Measurements from ENCODE around the gene STK10.
"Not testable (repeated sequence)": the region's sequence is repeated elsewhere in the genome, so short reads cannot be mapped to it uniquely, and the experiment has no call there.

STK10 gene

DNA sequence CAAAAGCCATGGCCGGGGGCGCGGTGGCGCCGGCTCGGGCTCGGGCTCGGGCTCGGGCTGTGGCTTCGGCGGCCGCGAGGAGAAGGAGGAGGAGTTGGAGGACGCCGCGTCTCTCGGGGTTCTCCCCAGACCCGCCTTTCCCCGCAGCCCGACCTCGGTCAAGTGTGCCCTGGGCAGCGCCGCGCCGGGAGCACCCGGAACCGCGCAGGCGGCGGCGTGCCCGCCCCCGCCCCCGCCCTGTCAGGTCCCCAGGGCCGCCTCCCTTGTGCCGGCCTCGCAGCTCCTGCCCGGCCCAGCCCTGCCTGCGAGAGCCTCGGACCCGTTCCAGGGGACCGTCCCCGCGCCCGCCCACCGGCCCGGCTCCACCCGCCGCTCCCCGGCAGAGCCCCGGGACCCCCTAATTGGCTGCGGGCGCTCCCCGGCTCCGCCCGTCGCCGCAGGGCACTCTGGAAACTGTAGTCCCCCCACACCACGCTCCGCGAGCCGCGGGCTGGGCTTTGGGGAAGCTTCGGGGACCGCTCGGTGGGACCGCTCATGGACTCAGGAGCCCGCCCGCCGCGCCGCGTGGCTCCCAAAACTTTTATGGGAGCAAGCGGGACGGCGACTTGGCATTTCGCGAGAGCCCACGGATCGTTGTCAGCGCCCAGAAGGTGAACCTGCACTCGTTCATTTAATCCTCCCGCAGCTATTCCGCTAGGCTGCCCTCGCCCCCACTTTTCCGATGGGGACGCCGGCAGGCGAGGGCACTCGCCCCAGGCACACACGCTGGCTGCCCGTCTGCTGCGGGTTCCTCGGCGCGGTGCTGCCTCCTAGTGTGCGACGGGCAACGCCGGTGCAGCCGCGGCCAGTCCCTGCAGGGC, at the start of gene STK10:
TSS of gene STK10 (minus strand) at position 192 of the 860 bp plus-strand sequence. CDS start at position 10, 182 bp downstream.
- DNase-seq = peak; percentile 92

DNA sequence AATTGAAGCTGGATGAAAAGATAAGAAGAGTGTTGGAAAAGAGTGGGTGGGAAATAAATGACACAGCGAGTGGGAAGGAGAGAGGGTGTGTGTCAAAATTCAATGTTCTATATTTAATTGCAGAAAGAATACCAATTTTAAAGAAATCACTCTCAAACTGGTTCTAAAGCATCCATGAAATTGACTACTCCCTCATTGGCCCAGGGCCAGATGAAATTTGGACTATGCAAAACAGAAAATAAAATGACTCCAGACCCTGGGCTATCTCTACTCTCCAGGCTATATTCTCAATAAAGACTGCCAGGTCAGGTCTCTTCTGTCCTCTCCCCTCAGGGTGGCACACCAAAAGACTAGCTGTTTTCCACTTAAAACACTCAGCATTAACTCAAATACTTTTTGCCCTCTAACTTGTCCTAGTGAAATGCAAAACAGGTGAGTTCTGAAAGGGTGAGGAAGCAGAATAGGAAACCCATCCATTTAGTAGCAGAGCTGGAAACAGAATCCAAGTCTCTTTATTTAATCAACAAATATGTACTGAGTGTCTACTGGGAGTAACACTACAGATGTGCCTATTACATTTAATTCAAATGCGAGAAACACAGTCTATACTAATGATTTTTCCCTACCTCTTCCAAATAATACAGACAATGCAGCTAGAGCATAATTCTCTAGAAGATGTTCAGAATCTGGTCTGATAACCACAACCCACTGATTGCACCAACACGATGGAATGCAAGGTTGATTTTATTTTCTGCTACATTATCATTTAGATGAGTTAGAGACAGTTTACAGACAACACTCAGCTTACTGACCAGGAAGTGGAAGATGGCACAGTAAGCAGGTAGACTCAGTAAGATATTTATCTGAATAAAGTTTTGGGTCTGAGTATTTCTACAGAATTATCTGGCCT, 48.1 kb upstream of the STK10 start:
- no peak for DNase-seq

DNA sequence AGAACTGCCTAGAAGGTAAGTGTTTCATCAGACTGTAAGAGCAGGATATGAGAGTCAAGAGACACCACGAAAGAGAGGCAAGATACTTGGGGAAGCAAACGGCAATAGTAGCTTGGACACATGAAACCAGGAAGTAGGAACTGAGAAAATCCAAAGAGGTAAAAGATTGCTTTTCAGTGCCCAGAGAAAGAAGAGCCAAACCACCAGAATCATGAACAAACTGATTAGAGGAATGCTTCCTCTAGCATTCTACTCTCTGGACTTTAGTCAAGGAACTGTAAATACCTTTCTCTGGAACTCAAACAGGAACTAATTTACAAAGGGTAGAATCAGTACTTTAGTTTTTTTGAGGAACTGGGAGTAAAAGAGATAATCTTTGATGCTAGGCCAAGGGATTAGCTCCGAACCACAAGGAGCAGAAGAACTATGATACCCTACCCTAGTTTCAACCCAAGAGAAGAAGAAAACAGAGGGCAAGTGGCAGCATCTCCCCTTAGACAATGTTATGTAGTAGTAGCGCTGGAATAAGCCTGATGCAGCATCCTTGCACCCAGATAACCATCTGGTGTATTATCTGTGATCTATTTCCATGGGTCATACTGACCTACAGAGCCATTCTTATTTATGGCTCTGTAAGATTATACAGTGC, 47.2 kb upstream of the STK10 start:
- no peak for DNase-seq

DNA sequence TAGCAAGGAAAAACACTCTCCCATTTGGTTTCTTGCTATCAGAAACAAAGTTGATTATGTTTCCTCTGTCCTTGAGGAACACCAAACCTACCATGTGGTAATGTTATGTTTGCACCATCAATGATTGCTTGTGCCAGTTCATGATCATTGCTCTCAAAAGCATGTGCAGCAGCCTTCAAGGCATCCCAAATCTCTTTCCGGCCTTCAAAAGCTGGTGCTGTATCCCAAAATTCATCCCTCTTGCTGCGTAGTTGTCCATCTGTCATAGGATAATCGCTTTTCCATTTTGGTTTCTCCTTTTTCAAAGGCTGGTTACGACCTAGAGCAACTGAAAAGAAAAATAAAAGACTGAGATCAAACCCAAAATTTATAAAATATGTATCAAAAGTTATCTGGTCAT, 46.0 kb upstream of the STK10 start:
- DNase-seq = no peak

DNA sequence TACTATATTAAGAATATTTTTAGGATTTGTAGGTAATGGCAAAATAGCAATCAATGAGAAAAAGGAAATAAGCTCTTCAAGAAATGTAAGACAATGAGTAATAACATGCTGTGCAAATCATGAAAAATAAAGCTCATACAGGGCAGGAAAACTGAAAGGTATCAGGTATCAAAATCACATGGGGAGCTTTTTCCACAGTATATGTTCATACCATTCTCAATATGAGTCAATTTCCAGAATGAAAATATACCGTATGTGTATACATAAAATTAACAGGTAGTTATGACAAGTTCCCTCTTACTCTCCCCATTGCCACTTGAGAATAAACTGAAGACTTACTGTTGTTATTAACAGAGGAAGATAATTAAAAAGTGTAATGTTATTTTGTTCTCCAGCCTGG, 41.9 kb upstream of the STK10 start:
- no peak for DNase-seq

DNA sequence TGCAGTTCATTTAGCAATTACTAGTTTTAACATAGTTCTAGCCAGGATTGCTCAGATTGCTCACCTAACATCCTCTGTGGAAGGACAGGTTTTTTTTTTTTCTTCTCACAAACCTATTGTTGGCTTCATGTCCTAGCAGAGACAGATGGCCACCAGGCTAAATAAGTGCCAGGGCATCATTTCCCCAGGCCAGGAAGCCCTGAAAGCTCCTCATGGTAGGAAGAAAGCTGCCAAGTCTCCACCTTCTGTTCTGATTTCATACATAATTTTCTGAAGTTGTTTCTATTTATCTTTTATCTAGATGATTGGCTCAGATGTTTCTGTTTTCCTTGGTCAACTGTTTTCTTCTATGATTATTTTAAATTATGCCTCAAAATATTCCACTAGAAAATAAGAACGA, 37.0 kb upstream of the STK10 start:
- no peak for DNase-seq

DNA sequence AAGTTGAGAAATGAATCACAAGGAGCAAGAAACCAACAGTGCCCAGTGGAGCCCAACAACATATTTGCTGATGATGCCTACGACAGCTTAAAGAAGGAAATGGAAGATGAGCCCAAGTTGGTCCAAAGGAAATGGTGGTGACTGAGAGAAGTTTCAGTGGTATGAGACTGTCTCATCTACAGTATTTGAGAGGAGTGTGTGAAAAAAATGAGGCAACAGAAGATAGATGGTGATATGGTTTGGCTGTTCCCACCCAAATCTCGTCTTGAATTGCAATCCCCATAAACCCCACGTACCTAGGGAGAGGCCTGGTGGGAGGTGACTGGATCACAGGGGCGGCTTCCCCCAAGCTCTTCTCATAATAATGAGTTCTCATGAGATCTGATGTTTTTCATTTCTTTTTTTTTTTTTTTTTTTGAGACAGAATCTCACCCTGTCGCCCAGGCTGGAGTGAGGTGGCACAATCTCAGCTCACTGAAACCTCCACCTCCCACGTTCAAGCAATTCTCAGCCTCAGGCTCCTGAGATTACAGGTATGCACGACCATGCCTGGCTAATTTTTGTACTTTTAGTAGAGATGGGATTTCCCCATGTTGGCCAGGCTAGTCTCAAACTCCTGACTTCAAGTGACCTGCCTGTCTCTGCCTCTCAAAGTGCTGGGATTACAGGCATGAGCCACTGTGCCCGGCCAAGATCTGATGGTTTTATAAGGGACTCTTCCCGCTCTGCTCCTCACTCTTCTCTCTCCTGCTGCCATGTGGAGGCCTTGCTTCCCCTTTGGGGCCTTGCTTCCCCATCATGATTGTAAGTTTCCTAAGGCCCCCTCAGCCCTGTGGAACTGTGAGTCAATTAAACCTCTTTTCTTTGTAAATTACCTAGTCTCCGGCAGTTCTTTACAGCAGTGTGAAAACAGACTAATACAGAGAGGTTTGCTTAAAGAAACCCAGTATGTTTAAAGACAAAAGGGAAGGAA, 36.2 kb upstream of the STK10 start:
- peak; percentile 79 for DNase-seq

DNA sequence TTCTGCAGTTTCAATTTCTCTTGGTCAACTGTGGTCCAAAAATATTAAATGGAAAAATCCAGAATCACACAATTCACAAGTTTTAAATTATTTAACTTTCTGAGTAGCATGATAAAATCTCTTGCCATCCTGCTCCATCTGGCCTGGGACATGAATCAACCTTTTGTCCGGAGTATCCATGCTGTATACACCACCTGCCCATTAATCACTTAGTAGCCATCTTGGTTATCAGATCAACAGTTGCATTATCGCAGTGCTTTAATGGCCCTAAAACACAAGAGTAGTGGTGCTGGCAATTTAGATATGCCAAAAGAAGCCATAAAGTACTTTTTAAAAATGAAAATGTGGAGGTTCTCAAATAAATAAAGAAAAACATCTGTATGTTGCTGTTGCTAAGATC, 31.3 kb upstream of the STK10 start:
- DNase-seq = no peak

DNA sequence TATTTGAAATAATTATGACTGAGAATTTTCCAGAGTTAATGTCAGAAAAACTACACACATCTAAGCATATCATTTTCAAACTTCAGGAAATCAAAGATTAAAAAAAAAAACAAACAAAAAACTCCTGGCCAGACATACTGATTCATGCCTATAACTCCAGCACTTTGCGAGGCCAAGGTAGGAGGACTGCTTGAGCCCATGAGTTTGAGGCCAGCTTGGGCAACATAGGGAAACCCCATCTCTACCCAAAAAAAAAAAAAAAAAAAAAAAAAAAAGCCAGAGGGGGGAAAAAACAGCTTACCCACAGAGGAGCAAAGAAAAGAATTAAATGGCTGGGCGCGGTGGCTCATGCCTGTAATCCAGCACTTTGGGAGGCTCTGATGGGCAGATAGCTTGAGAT, 28.3 kb upstream of the STK10 start:
- DNase-seq = no peak

DNA sequence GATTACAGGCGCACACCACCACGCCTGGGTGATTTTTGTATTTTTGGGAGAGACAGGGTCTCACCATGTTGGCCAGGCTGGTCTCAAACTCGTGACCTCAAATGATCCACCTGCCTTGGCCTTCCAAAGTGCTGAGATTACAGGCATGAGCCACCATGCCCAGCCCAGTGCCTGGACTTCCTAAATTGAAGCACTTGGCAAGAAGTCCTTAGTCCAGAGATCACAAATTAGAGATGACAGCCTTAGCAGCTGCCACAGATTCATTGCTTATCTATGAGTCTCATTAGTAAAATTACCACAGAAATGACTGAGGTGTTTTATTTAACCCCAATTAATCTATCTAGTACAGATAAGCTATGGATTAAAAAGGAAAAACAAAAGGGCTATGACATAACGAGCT, 25.1 kb upstream of the STK10 start:
- no peak for DNase-seq

DNA sequence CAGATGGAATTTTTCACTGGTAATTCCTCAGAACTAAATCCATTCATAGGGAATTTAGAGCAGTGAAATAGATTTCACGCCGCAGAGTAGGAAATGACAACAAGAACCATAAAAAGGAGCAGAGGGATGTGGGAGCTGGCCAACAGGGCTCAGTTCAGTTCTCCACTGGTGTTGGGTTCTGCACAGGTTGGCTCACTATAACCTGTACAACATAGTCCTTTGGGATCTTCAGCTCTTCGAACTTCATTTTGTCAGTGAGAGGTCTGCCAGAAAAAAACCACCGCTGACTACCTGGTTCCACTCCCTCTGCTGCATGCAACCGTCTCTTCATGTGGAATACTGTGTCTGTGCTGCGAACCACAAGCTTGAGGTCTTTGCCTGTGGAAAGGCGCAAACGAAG, 23.7 kb upstream of the STK10 start:
- no peak for DNase-seq

DNA sequence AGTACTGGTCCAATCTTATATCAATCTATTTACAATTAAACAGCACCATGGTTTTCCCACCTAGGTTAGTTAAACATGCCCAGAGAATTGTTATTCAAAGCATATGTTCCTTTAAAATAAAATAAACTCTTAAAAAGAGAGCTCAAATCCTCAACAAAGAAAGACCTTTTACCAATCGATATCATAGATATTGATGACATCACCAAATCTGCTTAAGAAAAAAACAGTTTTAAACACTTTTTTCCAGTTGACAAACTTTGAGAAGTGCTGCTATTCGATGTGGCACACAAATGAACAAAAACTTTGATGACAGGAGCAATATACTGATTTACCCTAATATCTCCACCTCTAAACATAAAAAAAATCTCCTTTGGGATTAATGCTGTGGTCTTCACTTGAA, 21.7 kb upstream of the STK10 start:
- DNase-seq = no peak

DNA sequence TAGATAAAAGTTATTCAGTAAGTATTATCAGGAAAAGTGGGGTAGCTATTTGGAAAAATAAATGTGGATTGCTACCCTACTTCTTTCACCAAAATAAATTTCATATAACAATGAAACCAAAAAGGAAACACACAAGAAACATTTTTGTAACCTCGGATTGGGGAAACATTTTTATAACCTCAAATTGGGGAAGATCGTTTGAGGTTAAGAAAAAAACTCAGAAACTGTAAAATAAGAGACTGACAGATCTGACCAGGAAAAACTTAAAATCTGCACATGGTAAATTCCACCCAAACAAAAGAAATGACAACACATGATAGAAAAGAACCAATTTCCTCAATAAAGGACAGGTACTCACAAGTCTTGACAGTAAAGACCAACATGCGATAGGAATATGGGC, 19.5 kb upstream of the STK10 start:
- DNase-seq = no peak

DNA sequence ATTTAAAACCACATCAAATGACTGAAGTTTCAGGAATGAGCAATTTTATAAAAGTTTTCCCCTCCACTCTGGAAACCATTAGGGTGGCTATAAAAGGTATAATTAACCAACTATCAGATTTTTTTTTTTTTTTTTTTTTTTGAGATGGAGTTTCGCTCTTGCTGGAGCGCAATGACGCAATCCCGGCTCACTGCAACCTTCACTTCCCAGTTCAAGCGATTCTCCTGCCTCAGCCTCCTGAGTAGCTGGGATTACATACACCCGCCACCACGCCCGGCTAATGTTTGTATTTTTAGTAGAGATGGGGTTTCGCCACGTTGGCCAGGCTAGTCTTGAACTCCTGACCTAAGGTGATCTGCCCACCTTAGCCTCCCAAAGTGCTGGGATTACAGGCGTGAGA, 18.0 kb upstream of the STK10 start:
- not testable (repeated sequence) for DNase-seq

DNA sequence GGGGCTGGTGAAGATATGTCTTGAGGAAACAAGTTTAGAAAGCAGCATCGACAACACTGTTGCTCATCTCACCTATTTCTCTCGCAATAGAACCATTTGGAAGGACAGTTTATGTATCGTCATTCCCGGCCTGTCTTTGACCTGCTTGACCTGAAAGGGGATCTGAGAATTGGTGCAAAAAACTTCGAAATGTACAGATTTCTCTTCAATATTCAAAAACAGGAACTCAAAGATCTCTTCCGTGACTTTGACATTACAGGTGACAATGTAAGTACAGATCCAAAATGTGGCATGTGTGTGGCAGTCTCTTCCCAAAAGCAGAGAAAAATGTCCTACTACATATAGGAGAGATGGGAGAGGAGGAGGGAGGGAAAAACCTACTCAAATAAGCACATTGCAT, 12.5 kb upstream of the STK10 start:
- DNase-seq = no peak

DNA sequence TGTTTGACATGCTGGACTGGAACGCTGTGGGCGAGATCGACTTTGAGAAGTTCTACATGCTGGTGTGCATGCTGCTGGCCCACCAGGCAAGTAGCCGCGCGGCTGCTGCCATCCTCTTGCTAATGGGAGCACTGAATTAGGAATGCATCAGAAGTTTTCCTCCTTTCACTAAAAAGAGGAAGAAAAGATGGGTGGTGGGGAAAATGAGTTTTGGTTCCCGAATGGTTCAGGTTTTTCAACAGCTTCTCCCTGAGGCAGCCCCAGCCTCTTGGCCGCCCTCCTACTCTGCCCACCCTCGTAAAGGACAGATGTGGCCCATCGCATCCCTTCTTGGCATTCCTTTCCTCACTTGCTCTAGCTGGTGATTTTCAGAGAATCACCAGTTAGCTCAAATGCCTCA, 11.4 kb upstream of the STK10 start:
- no peak for DNase-seq

DNA sequence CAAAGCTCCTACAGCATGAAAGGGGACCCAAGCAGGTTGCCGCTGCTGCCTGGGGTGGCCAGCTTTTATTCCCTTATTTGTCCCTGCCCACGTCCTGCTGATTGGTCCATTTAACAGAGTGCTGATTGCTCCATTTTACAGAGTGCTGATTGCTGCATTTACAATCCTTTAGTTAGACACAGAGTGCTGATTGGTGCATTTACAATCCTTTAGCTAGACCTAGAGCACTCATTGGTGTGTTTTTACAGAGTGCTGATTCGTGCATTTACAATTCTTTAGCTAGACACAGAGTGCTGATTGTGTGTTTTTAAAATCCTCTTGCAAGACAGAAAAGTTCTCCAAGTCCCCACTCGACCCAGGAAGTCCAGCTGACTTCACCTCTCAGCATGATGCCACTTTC, 9.8 kb upstream of the STK10 start:
- not testable (repeated sequence) for DNase-seq

DNA sequence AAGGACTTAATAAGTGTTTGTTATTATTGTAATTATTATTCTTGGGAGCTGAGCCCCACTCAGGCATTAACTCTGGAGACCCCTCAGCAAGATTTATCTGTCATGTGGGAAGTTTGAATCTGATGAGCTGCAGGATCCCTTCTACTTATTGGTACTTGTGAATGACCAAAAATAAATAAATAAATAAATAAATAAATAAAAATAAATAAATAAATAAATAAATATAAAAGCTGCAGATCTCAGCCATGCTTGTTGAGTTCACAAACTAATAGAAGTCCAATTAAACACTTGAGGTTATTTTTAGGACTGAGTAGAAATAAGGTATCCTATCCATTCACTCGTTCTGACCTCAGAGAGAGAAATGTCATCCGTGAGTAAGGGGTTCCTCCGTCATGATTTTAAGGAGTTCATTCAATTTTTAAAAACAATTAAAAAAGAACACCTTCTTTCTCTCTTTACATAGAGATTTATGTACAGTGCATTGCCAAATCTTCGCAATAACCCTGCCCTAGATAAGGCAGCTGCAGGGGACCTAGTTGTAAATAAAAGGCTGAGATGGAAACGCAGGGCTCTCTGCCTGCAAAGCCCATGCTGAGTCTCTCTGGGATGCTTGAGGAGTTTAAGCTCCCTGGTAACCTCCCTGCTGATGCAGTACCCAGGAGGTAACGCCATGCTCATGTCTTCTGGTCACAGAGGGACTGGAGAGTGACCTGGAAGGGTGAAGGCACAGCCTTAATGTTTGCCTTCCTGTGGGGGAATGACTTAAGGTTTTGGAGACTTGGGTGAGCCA, 7.2 kb upstream of the STK10 start:
- no peak for DNase-seq

DNA sequence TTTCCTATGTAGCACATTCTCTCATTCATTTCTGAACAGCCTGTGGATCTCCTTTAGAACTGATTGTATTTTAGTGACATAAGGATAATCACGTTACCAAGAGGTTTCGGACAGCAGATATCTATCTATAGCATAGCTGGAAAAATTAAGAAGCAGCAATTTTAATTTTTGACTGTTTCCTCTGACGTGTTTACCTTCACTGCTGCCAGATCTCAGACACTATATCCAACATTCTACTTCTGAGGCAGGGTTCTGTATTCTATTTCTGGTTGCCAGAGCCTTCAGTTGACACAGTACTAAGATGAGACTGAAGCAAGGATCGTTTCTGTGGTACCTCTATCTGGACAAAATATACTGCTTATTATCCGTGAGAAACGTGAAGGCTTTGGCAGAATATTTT, 5.8 kb upstream of the STK10 start, which contains the start of gene EFCAB9:
TSS of gene EFCAB9 (plus strand) at position 301 of the 400 bp plus-strand sequence. CDS start at position 302, 1 bp downstream.
- DNase-seq = no peak

DNA sequence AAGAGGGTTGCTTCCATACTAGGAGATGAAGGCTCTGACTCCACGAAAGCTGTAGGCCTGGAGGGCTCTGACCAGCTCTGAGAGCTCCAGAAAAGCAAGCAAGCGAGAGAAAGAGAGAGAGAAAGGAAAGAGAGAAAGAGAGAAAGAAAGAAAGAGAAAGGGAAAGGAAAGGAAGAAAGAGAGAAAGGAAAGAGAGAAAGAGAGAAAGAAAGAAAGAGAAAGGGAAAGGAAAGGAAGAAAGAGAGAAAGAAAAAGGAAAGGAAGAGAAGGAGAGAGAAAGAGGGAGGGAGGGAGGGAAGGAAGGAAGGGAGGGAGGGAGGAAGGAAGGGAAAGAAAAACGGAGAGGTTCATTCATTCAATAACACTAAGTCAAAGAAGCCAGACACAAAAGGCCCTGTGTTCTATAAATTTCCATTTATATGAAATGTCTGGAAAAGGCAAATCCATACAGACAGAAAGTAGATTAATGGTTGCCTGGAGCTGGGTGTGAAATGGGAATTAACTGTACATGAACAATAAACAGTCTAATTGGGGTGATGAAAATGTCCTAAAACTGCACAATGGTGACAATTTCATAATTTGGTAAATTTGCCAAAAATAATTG, 1.8 kb upstream of the STK10 start:
- no peak for DNase-seq

All from activated CD4-positive, alpha-beta T cell treated with anti-CD3 and anti-CD28 coated beads for 48 hours (primary cell).